AG10803 (cell line): ENCODE measurements around the gene ZNF76.

Experiments used
- DNase-seq: peaks from one replicate; pipeline ENCODE4 v3.0.0; 2010; ENCODE audit warnings: low read depth
- H3K4me3 ChIP-seq: 2 replicates; pipeline ENCODE4 v1.5.1; 2011; ENCODE audit warnings: mild to moderate bottlenecking, low read length, control low read depth
- CTCF ChIP-seq: conservative IDR thresholded peaks from 2 replicates; pipeline ENCODE4 v1.5.1; 2011; ENCODE audit warnings: mild to moderate bottlenecking, low read length, control low read depth, inconsistent platforms

ZNF76 gene

GRCh38 chr6:35265523-35265922 lies 6.0 kb downstream of the ZNF76 start:
- no peak for TF ChIP-seq CTCF
- H3K4me3 ChIP-seq = no peak overlapping the region
- no peak for DNase-seq

GRCh38 chr6:35267446-35267845 lies 7.9 kb downstream of the ZNF76 start:
- no peak overlapping the region for H3K4me3 ChIP-seq
- no peak for TF ChIP-seq CTCF
- DNase-seq = no peak

GRCh38 chr6:35267897-35268296 lies 8.4 kb downstream of the ZNF76 start:
- H3K4me3 ChIP-seq = no peak overlapping the region
- no peak for TF ChIP-seq CTCF
- DNase-seq = no peak

- DNase-seq = no peak
- no peak for TF ChIP-seq CTCF
These were observed 12.5 kb downstream of the ZNF76 start for GRCh38 chr6:35272005-35272404.

GRCh38 chr6:35273822-35274559 lies 14.5 kb downstream of the ZNF76 start:
- peak; percentile 25 for DNase-seq
- TF ChIP-seq CTCF = no peak
- H3K4me3 ChIP-seq = no peak overlapping the region

More at GRCh38 chr6:35272005-35272404, 12.5 kb downstream of the ZNF76 start:
- no peak overlapping the region for H3K4me3 ChIP-seq

- no peak overlapping the region for H3K4me3 ChIP-seq
- no peak for DNase-seq
- no peak for TF ChIP-seq CTCF
These were observed 16.3 kb downstream of the ZNF76 start for GRCh38 chr6:35275744-35276260.

GRCh38 chr6:35278708-35279107 lies 19.2 kb downstream of the ZNF76 start:
- H3K4me3 ChIP-seq = no peak overlapping the region
- DNase-seq = no peak
- TF ChIP-seq CTCF = no peak
